ENCODE measurements around the gene SP3. TPM values are rescaled to one million over a fixed set of nuclear protein-coding genes. Genes with fewer than 3 reads are reported as not detected.

SP3 gene
- total RNA-seq, 1 donor from 2014 or later = 210 TPM

DNA sequence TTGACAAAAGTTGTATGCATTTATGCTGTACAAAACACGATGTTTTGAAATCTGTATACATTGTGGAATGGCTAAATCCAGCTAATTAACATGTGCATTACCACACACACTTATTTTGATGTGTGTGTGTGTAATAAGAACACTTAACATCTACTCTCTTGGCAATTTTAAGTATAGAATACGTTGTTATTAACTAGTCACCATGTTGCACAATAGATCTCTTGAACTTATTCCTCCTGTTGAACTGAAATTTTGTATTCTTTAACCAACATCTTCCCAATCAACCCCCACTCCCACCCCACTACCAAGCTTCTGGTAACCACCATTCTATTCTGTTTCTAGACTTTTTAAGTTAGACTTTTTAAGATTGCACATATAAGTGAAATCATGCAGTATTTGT is 16.3 kb upstream of the SP3 start:
- Histone ChIP-seq H3F3A (ENCODE audit: low read depth) (no peaks in the 10 kb centered on the region), H3K4me2 (no peak overlapping the region), H3K4me3 (no peak overlapping the region), H3K27me3 (no peaks in the 10 kb centered on the region), H3K9ac (no peak overlapping the region), H2AFZ (replicated peaks) (no peak overlapping the region), H3K36me3 (no peaks in the 10 kb centered on the region), H4K20me1 (ENCODE audit: low read depth) (no peaks in the 10 kb centered on the region), H3K79me2 (ENCODE audit: low read depth) (no peaks in the 10 kb centered on the region), H3K4me1 (peaks cover 8% of the 10 kb centered on the region), H3K9me3 (ENCODE audit: low read depth) (no peaks in the 10 kb centered on the region), H3K27ac (no peak overlapping the region)
- H3K4me3 Mint-ChIP-seq = no peak overlapping the region
- no peak for DNase-seq (ENCODE audit: low spot score)
- H3K36me3 Mint-ChIP-seq = no peaks in the 10 kb centered on the region
- peaks cover 6% of the 10 kb centered on the region for H3K4me1 Mint-ChIP-seq
- peaks cover 2% of the 10 kb centered on the region for H3K27me3 Mint-ChIP-seq (ENCODE audit: insufficient read depth, low read depth)
- H3K9me3 Mint-ChIP-seq = no peaks in the 10 kb centered on the region
- no peak overlapping the region for H3K27ac Mint-ChIP-seq
- TF ChIP-seq EZH2 (IDR thresholded peaks at IDR 0.05) (no peak), EZH2phosphoT487 (IDR thresholded peaks at IDR 0.05) (no peak)
- TF ChIP-seq, protein P1, sequence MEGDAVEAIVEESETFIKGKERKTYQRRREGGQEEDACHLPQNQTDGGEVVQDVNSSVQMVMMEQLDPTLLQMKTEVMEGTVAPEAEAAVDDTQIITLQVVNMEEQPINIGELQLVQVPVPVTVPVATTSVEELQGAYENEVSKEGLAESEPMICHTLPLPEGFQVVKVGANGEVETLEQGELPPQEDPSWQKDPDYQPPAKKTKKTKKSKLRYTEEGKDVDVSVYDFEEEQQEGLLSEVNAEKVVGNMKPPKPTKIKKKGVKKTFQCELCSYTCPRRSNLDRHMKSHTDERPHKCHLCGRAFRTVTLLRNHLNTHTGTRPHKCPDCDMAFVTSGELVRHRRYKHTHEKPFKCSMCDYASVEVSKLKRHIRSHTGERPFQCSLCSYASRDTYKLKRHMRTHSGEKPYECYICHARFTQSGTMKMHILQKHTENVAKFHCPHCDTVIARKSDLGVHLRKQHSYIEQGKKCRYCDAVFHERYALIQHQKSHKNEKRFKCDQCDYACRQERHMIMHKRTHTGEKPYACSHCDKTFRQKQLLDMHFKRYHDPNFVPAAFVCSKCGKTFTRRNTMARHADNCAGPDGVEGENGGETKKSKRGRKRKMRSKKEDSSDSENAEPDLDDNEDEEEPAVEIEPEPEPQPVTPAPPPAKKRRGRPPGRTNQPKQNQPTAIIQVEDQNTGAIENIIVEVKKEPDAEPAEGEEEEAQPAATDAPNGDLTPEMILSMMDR (IDR thresholded peaks at IDR 0.05) = no peak

DNA sequence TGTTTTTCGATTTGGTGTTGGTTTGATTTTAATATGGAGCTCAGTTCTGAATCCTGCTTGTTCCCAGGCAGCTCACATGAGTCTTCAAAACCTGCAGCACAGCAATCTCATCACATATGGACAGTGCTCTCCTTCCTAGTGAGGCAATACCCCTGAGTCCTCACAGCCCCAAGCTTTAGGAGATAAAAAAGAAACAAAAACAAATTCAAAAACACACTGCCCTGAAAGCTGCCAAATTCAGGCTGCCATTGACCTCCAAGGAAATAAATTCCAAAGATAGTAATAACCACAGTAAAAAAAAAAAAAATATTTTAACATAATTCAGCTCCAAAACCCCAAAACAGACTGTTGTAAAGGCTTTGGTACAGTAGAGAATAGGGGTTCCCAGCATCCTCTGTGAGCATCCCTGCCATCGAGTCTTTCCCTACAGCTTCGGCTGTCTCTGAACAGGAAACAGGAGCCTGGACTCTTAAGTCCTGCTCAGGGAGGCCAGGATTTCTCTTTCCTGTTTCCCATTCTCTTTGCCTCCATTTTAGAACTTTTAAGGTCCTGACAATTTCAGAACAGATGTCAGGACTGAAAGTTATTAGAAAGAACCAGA is 14.7 kb upstream of the SP3 start:
- Histone ChIP-seq H3K27ac (no peak overlapping the region), H2AFZ (replicated peaks) (no peak overlapping the region), H3K36me3 (no peaks in the 10 kb centered on the region), H3K27me3 (no peaks in the 10 kb centered on the region), H3K4me1 (peaks cover 8% of the 10 kb centered on the region), H4K20me1 (ENCODE audit: low read depth) (no peaks in the 10 kb centered on the region), H3K4me3 (no peak overlapping the region), H3K9me3 (ENCODE audit: low read depth) (no peaks in the 10 kb centered on the region), H3K9ac (no peak overlapping the region), H3K79me2 (ENCODE audit: low read depth) (no peaks in the 10 kb centered on the region), H3F3A (ENCODE audit: low read depth) (no peaks in the 10 kb centered on the region), H3K4me2 (no peak overlapping the region)
- Mint-ChIP-seq H3K27me3 (ENCODE audit: insufficient read depth, low read depth) (no peaks in the 10 kb centered on the region), H3K36me3 (no peaks in the 10 kb centered on the region), H3K27ac (no peak overlapping the region), H3K4me1 (peaks cover 6% of the 10 kb centered on the region), H3K4me3 (no peak overlapping the region), H3K9me3 (no peaks in the 10 kb centered on the region)
- no peak for TF ChIP-seq EZH2 (IDR thresholded peaks at IDR 0.05)
- TF ChIP-seq, protein P1 (IDR thresholded peaks at IDR 0.05) = no peak
- DNase-seq (ENCODE audit: low spot score) = no peak

DNA sequence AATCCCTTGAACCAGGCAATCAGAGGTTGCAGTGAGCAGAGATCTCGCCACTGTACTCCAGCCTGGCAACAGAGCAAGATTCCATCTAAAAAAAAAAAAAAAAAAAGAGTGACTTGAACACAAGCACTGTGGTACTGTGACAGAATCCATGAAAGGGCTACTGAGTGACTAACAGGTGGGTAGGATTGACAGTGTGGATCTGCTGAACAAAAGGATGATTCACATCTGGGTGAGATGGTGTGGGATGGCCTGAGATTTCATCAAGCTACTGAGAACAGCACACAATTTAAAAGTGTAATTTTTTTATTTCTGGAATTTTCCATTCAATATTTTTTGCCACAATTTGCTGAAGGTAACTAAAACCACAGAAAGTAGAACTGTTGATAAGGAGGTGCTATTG is 13.3 kb upstream of the SP3 start:
- H3K9me3 Mint-ChIP-seq = no peaks in the 10 kb centered on the region
- Histone ChIP-seq H3K4me3 (no peak overlapping the region), H3K79me2 (ENCODE audit: low read depth) (no peaks in the 10 kb centered on the region), H2AFZ (replicated peaks) (no peak overlapping the region), H3K4me2 (no peak overlapping the region), H4K20me1 (ENCODE audit: low read depth) (no peaks in the 10 kb centered on the region), H3K27me3 (no peaks in the 10 kb centered on the region), H3K9ac (no peak overlapping the region), H3K4me1 (peaks cover 7% of the 10 kb centered on the region), H3K27ac (no peak overlapping the region), H3K36me3 (no peaks in the 10 kb centered on the region), H3F3A (ENCODE audit: low read depth) (no peaks in the 10 kb centered on the region), H3K9me3 (ENCODE audit: low read depth) (no peaks in the 10 kb centered on the region)
- H3K4me3 Mint-ChIP-seq = no peak overlapping the region
- H3K27me3 Mint-ChIP-seq (ENCODE audit: insufficient read depth, low read depth) = no peaks in the 10 kb centered on the region
- peaks cover 6% of the 10 kb centered on the region for H3K4me1 Mint-ChIP-seq
- no peak overlapping the region for H3K27ac Mint-ChIP-seq
- no peak for DNase-seq (ENCODE audit: low spot score)
- H3K36me3 Mint-ChIP-seq = no peaks in the 10 kb centered on the region
- no peak for TF ChIP-seq EZH2phosphoT487 (IDR thresholded peaks at IDR 0.05)
- TF ChIP-seq, protein P1 (IDR thresholded peaks at IDR 0.05) = no peak
- no peak for TF ChIP-seq EZH2 (IDR thresholded peaks at IDR 0.05)
